Mesodermal cell (in vitro differentiated cells): Measurements from ENCODE around the gene KIF26B.

Experiments
- H3K27ac ChIP-seq: 2 replicates; pipeline ENCODE4 v1.7.0; 2013; ENCODE audit warnings: mild to moderate bottlenecking, low read depth, low read length, moderate library complexity; ENCODE audit not compliant: severe bottlenecking
- H3K36me3 ChIP-seq: 2 replicates; pipeline ENCODE4 v1.7.1; 2013; ENCODE audit warnings: mild to moderate bottlenecking, low read length, moderate library complexity; ENCODE audit not compliant: control insufficient read depth, insufficient read depth
- H3K4me1 ChIP-seq: one replicate; pipeline ENCODE4 v1.7.1; 2013; ENCODE audit warnings: mild to moderate bottlenecking, low read length; ENCODE audit not compliant: insufficient read depth, control insufficient read depth, poor library complexity, severe bottlenecking
- H3K4me3 ChIP-seq: 2 replicates; pipeline ENCODE4 v1.7.0; 2013; ENCODE audit warnings: low read length, control low read depth, mild to moderate bottlenecking; ENCODE audit not compliant: insufficient read depth, poor library complexity, severe bottlenecking; ENCODE audit errors: extremely low read depth
- H3K9me3 ChIP-seq: 2 replicates; pipeline ENCODE4 v1.7.1; 2013; ENCODE audit warnings: mild to moderate bottlenecking, low read length, moderate library complexity; ENCODE audit not compliant: control insufficient read depth
- WGBS, 2 experiments: methylation state at CpG; one replicate each; pipeline ENCODE4 v1.1.5; 2013; ENCODE audit warnings: missing lambda C conversion rate in 2 of 2; ENCODE audit not compliant: insufficient coverage in 2 of 2; 5-methylcytosine and 5-hydroxymethylcytosine counted together

KIF26B gene

GRCh38 chr1:245156041-245156735 lies 1.4 kb downstream of the KIF26B start:
- Histone ChIP-seq H3K4me3 (peak overlapping the region; percentile 61), H3K36me3 (no peaks in the 10 kb centered on the region), H3K4me1 (no peaks in the 10 kb centered on the region), H3K27ac (no peak overlapping the region), H3K9me3 (no peaks in the 10 kb centered on the region)
- whole genome bisulfite sequencing, 2 experiments: 0% methylated on average over 66 to 74 of the region's 74 CpGs

GRCh38 chr1:245156736-245157505 lies 2.1 kb downstream of the KIF26B start:
- peak overlapping the region; percentile 61 for H3K4me3 ChIP-seq
- H3K9me3 ChIP-seq: no peaks in the 10 kb centered on the region
- no peaks in the 10 kb centered on the region for H3K4me1 ChIP-seq
- H3K27ac ChIP-seq: no peak overlapping the region
- no peaks in the 10 kb centered on the region for H3K36me3 ChIP-seq
- 5% methylated on average over 14 to 36 of the region's 44 CpGs for WGBS, 2 experiments

- H3K4me1 ChIP-seq: no peaks in the 10 kb centered on the region
- WGBS, 2 experiments: 73 to 84% methylated on average over 3 of the region's 3 CpGs
- H3K9me3 ChIP-seq: no peaks in the 10 kb centered on the region
- H3K36me3 ChIP-seq: no peaks in the 10 kb centered on the region
- no peak overlapping the region for H3K4me3 ChIP-seq
- no peak overlapping the region for H3K27ac ChIP-seq
Observed at GRCh38 chr1:245158913-245159312, 4.1 kb downstream of the KIF26B start.

- H3K9me3 ChIP-seq: peaks cover 2% of the 10 kb centered on the region
- no peak overlapping the region for H3K4me3 ChIP-seq
- WGBS, 2 experiments: 96% methylated on average over 5 of the region's 5 CpGs; no CpG with 5 or more reads in 1 of the 2 experiments
- H3K27ac ChIP-seq: no peak overlapping the region
- H3K4me1 ChIP-seq: no peaks in the 10 kb centered on the region
- H3K36me3 ChIP-seq: no peaks in the 10 kb centered on the region
Observed at GRCh38 chr1:245160288-245160687, 5.5 kb downstream of the KIF26B start.

GRCh38 chr1:245160741-245161400 lies 6.1 kb downstream of the KIF26B start:
- H3K9me3 ChIP-seq: peaks cover 4% of the 10 kb centered on the region
- no peak overlapping the region for H3K4me3 ChIP-seq
- H3K4me1 ChIP-seq: peaks cover 1% of the 10 kb centered on the region
- 79% methylated on average over 3 of the region's 6 CpGs; no CpG with 5 or more reads in 1 of the 2 experiments for WGBS, 2 experiments
- no peaks in the 10 kb centered on the region for H3K36me3 ChIP-seq
- no peak overlapping the region for H3K27ac ChIP-seq

- Histone ChIP-seq H3K4me1 (peaks cover 11% of the 10 kb centered on the region), H3K9me3 (peaks cover 4% of the 10 kb centered on the region), H3K36me3 (no peaks in the 10 kb centered on the region), H3K27ac (no peak overlapping the region), H3K4me3 (no peak overlapping the region)
- 77 to 82% methylated on average over 6 to 8 of the region's 8 CpGs for WGBS, 2 experiments
Observed at GRCh38 chr1:245161866-245162265, 7.1 kb downstream of the KIF26B start.

GRCh38 chr1:245166471-245166885 lies 11.7 kb downstream of the KIF26B start:
- H3K9me3 ChIP-seq: peaks cover 4% of the 10 kb centered on the region
- H3K4me1 ChIP-seq: peaks cover 15% of the 10 kb centered on the region
- peak overlapping the region; percentile 73 for H3K27ac ChIP-seq
- WGBS, 2 experiments: 40 to 68% methylated on average over 5 to 9 of the region's 10 CpGs
- H3K36me3 ChIP-seq: peaks cover 3% of the 10 kb centered on the region
- H3K4me3 ChIP-seq: no peak overlapping the region

- H3K9me3 ChIP-seq: peaks cover 4% of the 10 kb centered on the region
- H3K4me1 ChIP-seq: peaks cover 15% of the 10 kb centered on the region
- no peak overlapping the region for H3K4me3 ChIP-seq
- H3K27ac ChIP-seq: no peak overlapping the region
- WGBS, 2 experiments: 91 to 95% methylated on average over 11 to 12 of the region's 13 CpGs
- peaks cover 3% of the 10 kb centered on the region for H3K36me3 ChIP-seq
Observed at GRCh38 chr1:245168086-245168485, 13.3 kb downstream of the KIF26B start.

- Histone ChIP-seq H3K27ac (no peak overlapping the region), H3K9me3 (peaks cover 4% of the 10 kb centered on the region), H3K4me1 (peaks cover 15% of the 10 kb centered on the region), H3K36me3 (peaks cover 3% of the 10 kb centered on the region), H3K4me3 (no peak overlapping the region)
- 92 to 97% methylated on average over 6 to 7 of the region's 7 CpGs for WGBS, 2 experiments
Observed at GRCh38 chr1:245168906-245169305, 14.1 kb downstream of the KIF26B start.

- WGBS, 2 experiments: 93 to 98% methylated on average over 6 of the region's 7 CpGs
- Histone ChIP-seq H3K36me3 (peaks cover 3% of the 10 kb centered on the region), H3K9me3 (peaks cover 4% of the 10 kb centered on the region), H3K4me3 (no peak overlapping the region), H3K27ac (no peak overlapping the region), H3K4me1 (peaks cover 15% of the 10 kb centered on the region)
Observed at GRCh38 chr1:245169376-245169775, 14.6 kb downstream of the KIF26B start.
